ENCODE results near the gene FOCAD. TPM values are rescaled to one million over a fixed set of nuclear protein-coding genes. Genes with fewer than 3 reads are reported as not detected.

Gene FOCAD
- total and polyA plus RNA-seq, 2 donors = 12.7 to 32.3 TPM

Other genes starting within 250 kb of the FOCAD start
- 46.2 TPM for gene MLLT3, start 61.8 kb upstream of the FOCAD start, total RNA-seq
- gene MLLT3, start 61.8 kb upstream of the FOCAD start, polyA plus RNA-seq = 21.8 TPM

All from thymus (tissue), 2 donors.